Measurements from ENCODE around the gene ANKRD23. TPM values are rescaled to one million over a fixed set of nuclear protein-coding genes. Genes with fewer than 3 reads are reported as not detected.

Gene ANKRD23
- total and polyA plus RNA-seq, 2 of the 8 experiments (the other 6 are each of a cell fraction or from before 2014, with no cell fraction given): 3.4 to 3.5 TPM

GRCh38 chr2:96813656-96814055 is 30.2 kb downstream of the ANKRD23 start:
- Histone ChIP-seq H3K79me2 (ENCODE audit: control insufficient read depth in 1 of 2, insufficient read depth in 2 of 2, low read length in 2 of 2) (peaks cover 3 to 17% of the 10 kb centered on the region in 2 experiments; a peak in 3 of 4 replicates), H3K23me2 (ENCODE audit: low read depth, low read length) (peaks cover 17% of the 10 kb centered on the region), H3K36me3 (ENCODE audit: control insufficient read depth in 2 of 4, insufficient read depth in 4 of 4, low read length in 3 of 4) (no peaks in the 10 kb centered on the region), H2BK120ac (replicated peaks; ENCODE audit: low read depth, low read length) (no peak overlapping the region), H2BK15ac (ENCODE audit: low read length) (no peak overlapping the region), H2BK5ac (ENCODE audit: low read depth, low read length) (no peak overlapping the region), H3K56ac (replicated peaks; ENCODE audit: insufficient read length, low read depth, low read length) (no peak overlapping the region), H4K5ac (ENCODE audit: insufficient read length, low read depth, low read length) (no peak overlapping the region), H3K18ac (ENCODE audit: extremely low read depth, low read length) (no peak overlapping the region), H2AK5ac (ENCODE audit: low read depth, low read length) (no peak overlapping the region), H3K4me1 (replicated peaks in 1 of 4; ENCODE audit: control insufficient read depth in 3 of 4, insufficient read depth in 4 of 4, low read length in 3 of 4) (peaks cover 0 to 10% (median 10%) of the 10 kb centered on the region in 4 experiments; a peak in 6 of 7 replicates), H3K27ac (ENCODE audit: low read depth, low read length) (no peak overlapping the region), H2BK20ac (ENCODE audit: low read length) (no peak overlapping the region), H3K79me1 (ENCODE audit: low read depth, low read length) (peaks cover 15% of the 10 kb centered on the region), H3K27me3 (replicated peaks in 1 of 4; ENCODE audit: control insufficient read depth in 3 of 4, extremely low read depth in 1 of 4, insufficient read depth in 3 of 4, low read length in 3 of 4) (no peaks in the 10 kb centered on the region; a peak in 1 of 7 replicates), H4K20me1 (replicated peaks in 1 of 2; ENCODE audit: control insufficient read depth in 1 of 2, insufficient read depth in 2 of 2, low read length in 2 of 2) (peaks cover 9 to 13% of the 10 kb centered on the region in 2 experiments), H3K4me2 (ENCODE audit: insufficient read depth in 1 of 2, low read depth in 2 of 2, low read length in 2 of 2) (no peak overlapping the region), H2BK12ac (ENCODE audit: low read depth, low read length) (no peak overlapping the region), H4K91ac (replicated peaks; ENCODE audit: insufficient read length, low read length) (no peak overlapping the region), H3K4ac (replicated peaks; ENCODE audit: insufficient read length, low read depth, low read length) (no peak overlapping the region), H3K4me3 (ENCODE audit: extremely low read depth in 1 of 4, insufficient read depth in 2 of 4, low read depth in 3 of 4, low read length in 4 of 4) (no peak overlapping the region), H4K8ac (ENCODE audit: extremely low read depth, insufficient read depth, low read length) (no peak overlapping the region), H2AFZ (ENCODE audit: low read length) (no peak overlapping the region), H3K9me3 (ENCODE audit: insufficient read depth in 2 of 2, low read depth in 1 of 2, low read length in 1 of 2) (no peaks in the 10 kb centered on the region), H3K23ac (ENCODE audit: insufficient read length) (no peak overlapping the region), H3K14ac (ENCODE audit: insufficient read length) (no peak overlapping the region), H3K9ac (replicated peaks in 1 of 4; ENCODE audit: extremely low read depth in 1 of 4, low read depth in 3 of 4, low read length in 3 of 4) (no peak overlapping the region)
- CTCF ChIA-PET (ENCODE audit: partially characterized antibody): interaction anchor here (0.6 to 3.4 kb wide), 5 partner anchors 29 to 1191 kb away, joined by 3 to 14 read pairs (median 5); partner anchors contain the start of gene CNNM4
- DNase-seq (ENCODE audit: low read depth in 1 of 2, low spot score in 2 of 2) (no peak), FAIRE-seq (no peak)
- WGBS, 2 experiments (ENCODE audit: extremely low coverage in 1 of 2, insufficient coverage in 1 of 2, insufficient read length in 1 of 2, insufficient replicate concordance in 2 of 2, low coverage in 1 of 2, low lambda C conversion rate in 2 of 2, missing lambda C conversion rate in 1 of 2): 92% methylated on average over 4 of the region's 4 CpGs; no CpG with 5 or more reads in 1 of the 2 experiments
- POLR2A ChIA-PET (ENCODE audit: partially characterized antibody): interaction anchor here (1.0 to 1.8 kb wide), 4 partner anchors 8 to 284 kb away, joined by 3 to 8 read pairs (median 3); no protein-coding TSS in a partner anchor
- TF ChIP-seq POLR2A (IDR thresholded peaks at IDR 0.05; ENCODE audit: control extremely low read depth in 1 of 2, low read depth in 2 of 2, low read length in 2 of 2) (no peak), E2F6 (IDR thresholded peaks at IDR 0.05) (no peak), SIX5 (IDR thresholded peaks at IDR 0.05; ENCODE audit: low read depth, low read length) (no peak), SP1 (IDR thresholded peaks at IDR 0.05; ENCODE audit: low read depth, low read length) (no peak), KDM1A (IDR thresholded peaks at IDR 0.05; ENCODE audit: borderline replicate concordance, low read length) (no peak), HDAC2 (IDR thresholded peaks at IDR 0.05; ENCODE audit: borderline replicate concordance in 1 of 2, low read depth in 2 of 2, low read length in 2 of 2) (no peak), TCF12 (IDR thresholded peaks at IDR 0.05; ENCODE audit: low read depth, low read length) (no peak), JUN (IDR thresholded peaks at IDR 0.05; ENCODE audit: low read depth, low read length) (no peak)

All from H1 (cell line).